GM12873 (cell line): ENCODE data around the gene NTRK3.

Experiments
- TF ChIP-seq, protein P1 (sequence below): IDR thresholded peaks from 2 replicates; pipeline ENCODE4 v1.5.1; 2012; ENCODE audit warnings: low read depth, mild to moderate bottlenecking, moderate library complexity, low read length, control low read depth; ENCODE audit not compliant: insufficient read depth; ENCODE audit errors: missing control alignments

The NTRK3 gene

DNA sequence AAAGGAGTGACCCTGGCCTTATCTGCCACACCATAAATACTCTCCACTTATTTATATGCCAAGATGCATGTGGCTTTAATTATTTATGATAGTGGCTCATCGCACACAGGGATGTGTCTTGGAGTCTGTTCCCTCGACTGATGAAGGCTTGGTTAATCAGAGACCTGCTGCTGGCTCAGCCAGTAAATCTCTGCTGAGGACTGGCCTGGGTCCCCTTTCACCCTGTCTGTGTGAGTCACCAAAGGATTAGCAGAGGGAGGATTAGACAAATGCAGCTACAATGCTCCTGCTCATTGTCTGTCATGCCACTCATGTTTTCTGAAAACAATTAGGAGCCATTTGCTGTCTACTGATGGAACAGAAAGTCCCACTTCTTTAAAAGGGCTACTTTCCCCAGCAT is 226.8 kb downstream of the NTRK3 start:
- TF ChIP-seq, protein P1, sequence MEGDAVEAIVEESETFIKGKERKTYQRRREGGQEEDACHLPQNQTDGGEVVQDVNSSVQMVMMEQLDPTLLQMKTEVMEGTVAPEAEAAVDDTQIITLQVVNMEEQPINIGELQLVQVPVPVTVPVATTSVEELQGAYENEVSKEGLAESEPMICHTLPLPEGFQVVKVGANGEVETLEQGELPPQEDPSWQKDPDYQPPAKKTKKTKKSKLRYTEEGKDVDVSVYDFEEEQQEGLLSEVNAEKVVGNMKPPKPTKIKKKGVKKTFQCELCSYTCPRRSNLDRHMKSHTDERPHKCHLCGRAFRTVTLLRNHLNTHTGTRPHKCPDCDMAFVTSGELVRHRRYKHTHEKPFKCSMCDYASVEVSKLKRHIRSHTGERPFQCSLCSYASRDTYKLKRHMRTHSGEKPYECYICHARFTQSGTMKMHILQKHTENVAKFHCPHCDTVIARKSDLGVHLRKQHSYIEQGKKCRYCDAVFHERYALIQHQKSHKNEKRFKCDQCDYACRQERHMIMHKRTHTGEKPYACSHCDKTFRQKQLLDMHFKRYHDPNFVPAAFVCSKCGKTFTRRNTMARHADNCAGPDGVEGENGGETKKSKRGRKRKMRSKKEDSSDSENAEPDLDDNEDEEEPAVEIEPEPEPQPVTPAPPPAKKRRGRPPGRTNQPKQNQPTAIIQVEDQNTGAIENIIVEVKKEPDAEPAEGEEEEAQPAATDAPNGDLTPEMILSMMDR = no peak

DNA sequence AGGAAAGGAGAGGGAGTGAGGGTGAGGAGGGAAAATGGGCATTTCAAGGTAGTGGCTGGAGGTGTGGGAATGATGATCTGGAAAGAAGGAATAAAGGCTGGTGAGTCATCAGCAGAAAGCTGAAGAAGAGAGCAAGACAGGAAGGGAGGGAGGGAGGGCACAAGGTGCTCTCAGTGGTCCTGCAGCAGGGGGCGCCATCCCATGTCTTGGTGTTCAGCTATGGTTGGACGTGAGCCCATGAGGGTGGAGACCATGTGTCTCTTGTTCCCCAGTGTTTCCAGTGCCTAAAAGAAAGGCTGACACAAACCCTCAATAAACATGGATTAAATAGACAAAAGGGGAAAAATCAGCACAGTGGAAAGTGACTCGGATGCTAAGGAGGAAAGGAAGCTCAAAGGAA is 228.5 kb downstream of the NTRK3 start:
- TF ChIP-seq, protein P1 = peak; percentile 12

DNA sequence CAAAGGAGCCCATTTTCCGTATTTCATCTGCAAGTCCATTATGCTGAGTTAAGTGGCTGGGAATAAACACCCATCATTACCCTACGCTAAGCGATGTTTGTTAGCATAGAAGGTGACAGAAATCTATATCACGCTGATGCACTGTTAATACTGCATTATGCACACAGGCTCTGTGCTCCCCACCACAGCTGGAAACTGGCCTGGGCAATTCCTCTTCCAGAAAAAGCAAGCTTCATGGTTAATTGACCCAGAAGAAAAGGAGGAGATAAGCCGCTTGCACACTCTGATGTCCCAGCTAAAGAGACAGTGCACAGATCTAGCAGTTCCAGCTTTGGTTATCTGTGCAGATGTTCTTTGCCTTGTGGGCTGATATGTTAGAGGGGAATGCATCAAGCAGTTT is 232.6 kb downstream of the NTRK3 start:
- TF ChIP-seq, protein P1 = no peak

DNA sequence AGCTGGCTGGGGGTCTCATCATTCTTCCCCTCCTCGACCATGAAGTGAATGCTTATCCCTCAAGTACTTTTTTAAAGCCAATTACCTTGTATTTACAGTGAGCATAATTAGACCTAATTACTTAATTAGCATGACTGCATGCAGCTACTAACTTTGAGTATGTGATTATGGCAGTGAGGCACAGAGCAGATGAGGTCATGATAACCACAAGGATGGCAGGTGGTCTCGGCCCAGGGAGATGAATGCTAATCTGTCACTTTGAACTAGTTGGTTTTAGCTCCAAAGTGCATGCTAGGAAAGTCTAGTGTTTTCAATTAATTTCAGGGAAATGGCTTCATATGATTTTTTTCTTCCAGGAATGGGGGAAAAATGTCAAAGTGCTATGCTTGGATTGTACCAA is 233.8 kb downstream of the NTRK3 start:
- TF ChIP-seq, protein P1 = no peak

DNA sequence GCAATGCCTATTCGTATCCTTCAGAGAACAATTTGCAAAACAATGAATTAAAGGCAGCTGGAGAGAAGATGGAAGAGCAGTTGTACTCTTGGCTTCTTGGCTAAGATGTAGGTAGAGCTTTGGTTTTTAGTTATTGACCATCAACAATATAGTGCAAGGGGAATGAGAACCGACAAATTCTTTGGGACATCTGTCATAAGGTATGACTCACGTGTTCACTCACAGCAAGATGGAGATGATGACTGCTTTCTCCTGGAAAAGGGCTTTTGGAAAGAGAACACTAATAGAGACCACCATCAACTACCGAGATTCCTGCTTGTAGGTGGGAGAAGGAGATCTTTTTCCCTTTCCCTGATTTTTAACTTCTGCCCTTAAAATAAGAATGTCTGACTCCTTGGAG is 234.9 kb downstream of the NTRK3 start:
- TF ChIP-seq, protein P1 = no peak

DNA sequence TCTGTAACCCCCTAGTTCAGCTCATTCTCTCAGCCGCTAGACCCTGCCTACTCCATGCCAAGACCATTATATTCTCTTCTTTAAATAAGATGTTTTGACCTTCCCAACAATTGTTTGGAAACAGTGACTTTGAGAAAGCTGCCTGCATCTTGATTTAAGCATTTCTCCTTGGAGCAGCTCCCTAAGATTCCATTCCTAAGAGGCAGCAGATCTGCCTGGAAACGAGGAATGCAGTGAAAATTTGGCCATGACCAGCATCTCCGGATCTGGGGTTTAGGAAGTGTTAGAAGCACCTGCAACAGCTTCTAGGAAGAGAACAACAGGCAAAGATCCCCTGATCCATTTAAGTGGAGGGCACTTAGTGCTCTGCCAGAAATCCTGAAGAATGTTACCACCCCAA is 235.7 kb downstream of the NTRK3 start:
- TF ChIP-seq, protein P1 = no peak

DNA sequence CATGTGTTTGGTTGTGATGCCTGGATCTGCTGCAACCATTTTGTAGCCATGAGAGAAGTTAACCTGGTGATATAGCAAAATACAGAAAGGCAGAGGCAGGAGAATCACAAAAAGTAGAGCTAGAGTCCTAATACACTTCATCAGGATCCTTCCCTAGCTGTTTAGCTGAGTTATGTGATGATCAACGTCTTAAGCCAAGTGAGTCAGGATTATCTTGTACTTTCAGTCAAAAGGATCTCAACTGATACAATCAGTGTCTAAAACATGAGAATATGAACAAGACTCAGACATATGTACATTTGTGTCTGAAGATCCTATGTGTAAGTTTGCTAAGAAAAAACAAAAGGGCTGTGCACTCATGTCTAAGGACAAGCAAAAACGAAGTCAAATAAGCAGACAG is 236.9 kb downstream of the NTRK3 start:
- TF ChIP-seq, protein P1 = no peak

DNA sequence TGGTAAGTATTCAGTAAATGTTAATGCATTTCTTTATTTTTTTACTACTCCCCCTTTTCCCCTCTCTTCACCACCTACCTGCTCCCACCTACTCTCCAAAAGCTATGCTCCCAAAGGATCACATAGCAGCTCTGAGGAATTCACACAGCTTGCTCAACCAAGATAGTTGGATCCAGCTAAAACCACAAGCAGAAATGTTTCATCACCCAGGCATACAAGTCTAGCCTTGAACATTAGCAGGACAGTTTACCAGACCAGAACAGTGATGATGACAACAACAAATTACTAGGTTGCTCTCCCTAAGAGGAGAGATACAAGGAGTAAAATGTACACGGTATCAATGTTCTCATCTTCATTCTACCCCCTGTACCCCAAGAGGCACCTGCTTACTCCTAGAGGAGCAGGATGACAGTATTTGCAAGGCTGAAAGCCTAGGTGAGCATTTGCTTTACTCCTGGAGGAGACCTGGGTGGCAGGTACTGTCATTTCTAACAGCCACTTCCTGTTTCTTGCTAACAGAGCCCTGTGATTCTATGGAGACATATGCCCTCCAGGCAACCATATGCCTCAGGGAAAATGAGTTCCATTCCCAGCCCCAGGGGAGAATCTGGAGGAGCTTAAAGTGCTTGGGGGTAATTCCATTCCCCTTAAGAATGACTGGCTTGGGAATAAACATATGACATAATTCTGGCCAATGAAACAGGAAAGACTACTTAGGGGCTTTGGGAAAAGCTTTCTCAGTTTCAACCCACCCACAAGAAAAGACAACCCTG is 237.5 kb downstream of the NTRK3 start:
- TF ChIP-seq, protein P1 = no peak
